NCI-H1048 (cell line): Measurements from ENCODE around the gene TMEM131L.

Experiments
- DNase-seq: peaks from one replicate; lab custom pipeline; 2025; lab: John Stamatoyannopoulos, UW

The TMEM131L gene

GRCh38 chr4:153520801-153521329 is 54.7 kb downstream of the TMEM131L start:
- DNase-seq = no peak

- DNase-seq = no peak
Observed at GRCh38 chr4:153521478-153521877, 55.3 kb downstream of the TMEM131L start.

- no peak for DNase-seq
Observed at GRCh38 chr4:153521999-153522801, 56.0 kb downstream of the TMEM131L start.

- DNase-seq = no peak
Observed at GRCh38 chr4:153522802-153523094, 56.6 kb downstream of the TMEM131L start.

- no peak for DNase-seq
Observed at GRCh38 chr4:153523164-153523796, 57.1 kb downstream of the TMEM131L start.

- DNase-seq = no peak
Observed at GRCh38 chr4:153523941-153524386, 57.8 kb downstream of the TMEM131L start.

- DNase-seq = no peak
Observed at GRCh38 chr4:153524682-153525081, 58.5 kb downstream of the TMEM131L start.

- no peak for DNase-seq
Observed at GRCh38 chr4:153527690-153528089, 61.5 kb downstream of the TMEM131L start.

GRCh38 chr4:153528705-153529485 is 62.7 kb downstream of the TMEM131L start:
- DNase-seq = no peak

- no peak for DNase-seq
Observed at GRCh38 chr4:153529646-153530045, 63.5 kb downstream of the TMEM131L start.

- DNase-seq = no peak
Observed at GRCh38 chr4:153530284-153530999, 64.3 kb downstream of the TMEM131L start.

- no peak for DNase-seq
Observed at GRCh38 chr4:153531000-153531358, 64.8 kb downstream of the TMEM131L start.

- DNase-seq = no peak
Observed at GRCh38 chr4:153531976-153532626, 65.9 kb downstream of the TMEM131L start.

GRCh38 chr4:153532636-153533035 is 66.5 kb downstream of the TMEM131L start:
- DNase-seq = no peak

- no peak for DNase-seq
Observed at GRCh38 chr4:153533387-153533786, 67.2 kb downstream of the TMEM131L start.

- no peak for DNase-seq
Observed at GRCh38 chr4:153534792-153535629, 68.9 kb downstream of the TMEM131L start.

- no peak for DNase-seq
Observed at GRCh38 chr4:153535772-153536513, 69.8 kb downstream of the TMEM131L start.

GRCh38 chr4:153537493-153537960 is 71.4 kb downstream of the TMEM131L start:
- no peak for DNase-seq

- DNase-seq = no peak
Observed at GRCh38 chr4:153538487-153539357, 72.6 kb downstream of the TMEM131L start.
